Vagina (tissue), 2 donors: ENCODE results near the gene TNFAIP8L1.

Experiments
- POLR2AphosphoS5 ChIP-seq, 2 donors: sonication (generic); formaldehyde crosslinking; IDR thresholded peaks; one replicate each; pipeline ENCODE4 v1.9.0; 2017; ENCODE audit warnings: antibody characterized with exemption in 2 of 2, mild to moderate bottlenecking in 2 of 2, low read depth in 1 of 2; ENCODE audit not compliant: insufficient read depth in 1 of 2
- TF ChIP-seq, protein P1 (sequence below), 3 experiments: fragments of 450-650 bp in 2 of 3; fragments of 200-600 bp in 1 of 3; sonication (generic) in 1 of 3; IDR thresholded peaks; one replicate each; pipeline ENCODE4 v1.5.1; 2017 to 2019; ENCODE audit warnings: antibody characterized with exemption in 3 of 3, mild to moderate bottlenecking in 2 of 3, moderate library complexity in 2 of 3

GRCh38 chr19:4647676-4648644, 8.6 kb downstream of the TNFAIP8L1 start:
- TF ChIP-seq, protein P1, sequence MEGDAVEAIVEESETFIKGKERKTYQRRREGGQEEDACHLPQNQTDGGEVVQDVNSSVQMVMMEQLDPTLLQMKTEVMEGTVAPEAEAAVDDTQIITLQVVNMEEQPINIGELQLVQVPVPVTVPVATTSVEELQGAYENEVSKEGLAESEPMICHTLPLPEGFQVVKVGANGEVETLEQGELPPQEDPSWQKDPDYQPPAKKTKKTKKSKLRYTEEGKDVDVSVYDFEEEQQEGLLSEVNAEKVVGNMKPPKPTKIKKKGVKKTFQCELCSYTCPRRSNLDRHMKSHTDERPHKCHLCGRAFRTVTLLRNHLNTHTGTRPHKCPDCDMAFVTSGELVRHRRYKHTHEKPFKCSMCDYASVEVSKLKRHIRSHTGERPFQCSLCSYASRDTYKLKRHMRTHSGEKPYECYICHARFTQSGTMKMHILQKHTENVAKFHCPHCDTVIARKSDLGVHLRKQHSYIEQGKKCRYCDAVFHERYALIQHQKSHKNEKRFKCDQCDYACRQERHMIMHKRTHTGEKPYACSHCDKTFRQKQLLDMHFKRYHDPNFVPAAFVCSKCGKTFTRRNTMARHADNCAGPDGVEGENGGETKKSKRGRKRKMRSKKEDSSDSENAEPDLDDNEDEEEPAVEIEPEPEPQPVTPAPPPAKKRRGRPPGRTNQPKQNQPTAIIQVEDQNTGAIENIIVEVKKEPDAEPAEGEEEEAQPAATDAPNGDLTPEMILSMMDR (IDR thresholded peaks at IDR 0.05) = no peak
- peak; percentile 55 to 79 for TF ChIP-seq POLR2AphosphoS5 (IDR thresholded peaks at IDR 0.05; ENCODE audit: insufficient read depth in 1 of 2, low read depth in 1 of 2)
